GM19324 (cell line): Measurements from ENCODE around the gene KLHL26.
"Not testable (repeated sequence)": the region's sequence is repeated elsewhere in the genome, so short reads cannot be mapped to it uniquely, and the experiment has no call there.

Experiments
- ATAC-seq: cut with Tn5 transposase; IDR thresholded peaks from one replicate; pipeline ENCODE4 v1.9.1; 2021; ENCODE audit warnings: mild to moderate bottlenecking, moderate library complexity; ENCODE audit not compliant: unreplicated experiment, low FRiP score

The KLHL26 gene

DNA sequence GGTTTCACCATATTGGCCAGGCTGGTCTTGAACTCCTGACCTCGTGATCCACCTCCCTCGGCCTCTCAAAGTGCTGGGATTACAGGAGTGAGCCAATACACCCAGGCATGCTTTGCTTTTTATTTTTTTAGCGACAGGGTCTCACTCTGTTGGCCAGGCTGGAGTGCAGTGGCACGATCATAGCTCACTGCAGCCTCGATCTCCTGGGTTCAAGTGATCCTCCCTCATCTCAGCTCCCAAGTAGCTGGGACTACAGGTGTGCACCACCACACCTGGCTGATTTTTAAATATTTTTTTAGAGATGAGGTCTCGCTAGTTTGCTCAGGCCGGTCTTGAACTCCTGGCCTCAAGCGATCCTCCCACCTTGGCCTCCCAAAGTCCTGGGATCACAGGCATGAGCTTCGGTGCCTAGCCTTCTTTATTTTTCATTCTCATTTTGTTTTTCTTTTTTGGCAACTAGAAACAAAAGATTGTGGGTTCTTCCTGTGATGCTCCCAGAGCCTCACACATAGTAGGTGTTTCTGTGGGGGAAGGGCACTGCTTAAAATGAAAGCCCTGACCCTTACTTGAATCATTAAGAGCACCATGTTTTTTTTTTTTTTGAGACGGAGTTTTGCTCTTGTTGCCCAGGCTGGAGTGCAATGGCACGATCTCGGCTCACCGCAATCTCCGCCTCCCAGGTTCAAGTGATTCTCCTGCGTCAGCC, 36.0 kb upstream of the KLHL26 start:
- not testable (repeated sequence) for ATAC-seq

DNA sequence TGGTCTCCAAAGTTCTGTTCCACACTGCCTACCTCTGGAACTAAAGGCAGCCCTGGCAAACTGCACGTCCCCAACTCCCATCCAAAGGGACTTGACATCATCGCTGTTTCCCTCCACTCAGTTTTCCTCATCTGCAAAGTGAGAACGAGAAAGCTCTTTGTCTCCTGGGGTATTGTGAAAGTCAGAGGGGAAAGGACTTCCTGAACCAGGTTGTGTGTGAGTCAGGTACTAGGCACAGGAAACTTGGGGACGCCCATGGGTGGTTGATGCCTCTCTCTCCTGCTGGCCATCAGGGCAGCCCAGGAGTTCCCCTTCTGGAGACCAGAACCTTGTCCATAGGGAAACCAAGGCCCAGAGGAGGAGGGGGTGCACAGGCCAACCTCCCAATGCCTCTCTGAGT, 35.0 kb upstream of the KLHL26 start:
- no peak for ATAC-seq

DNA sequence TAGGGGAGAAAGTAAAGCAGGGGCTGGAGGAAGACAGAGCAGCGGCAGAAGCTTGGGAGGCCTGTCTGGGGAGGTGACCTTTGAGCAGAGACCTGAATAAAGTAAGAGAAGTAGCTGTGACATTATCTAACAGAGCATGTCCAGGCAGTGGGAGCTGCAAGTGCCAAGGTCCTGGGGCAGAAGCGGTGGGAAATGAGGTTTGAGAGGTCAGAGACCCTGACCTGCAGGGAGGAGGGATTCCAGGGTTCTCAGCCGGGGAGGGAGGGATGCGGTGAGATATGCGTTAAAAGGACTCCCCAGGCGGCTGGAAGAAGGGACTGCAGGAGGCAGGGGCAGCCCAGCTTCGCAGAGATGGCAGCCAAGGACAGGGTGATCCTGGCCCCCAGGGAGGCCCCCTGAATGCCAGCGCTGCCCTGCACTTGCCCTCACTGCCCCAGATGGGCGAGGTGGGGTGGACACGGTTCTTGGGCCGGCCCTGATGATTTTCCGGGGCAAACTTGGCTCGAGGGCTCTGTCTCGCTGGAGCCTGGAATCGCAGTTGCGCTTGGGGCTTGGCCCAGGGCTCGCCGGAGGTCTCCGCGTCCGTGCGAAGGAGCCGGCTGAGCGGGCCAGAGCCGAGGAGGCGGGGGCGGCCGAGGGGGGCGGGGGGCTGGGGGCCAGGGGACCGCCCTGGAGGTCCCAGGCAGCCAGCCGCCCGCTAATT, 33.4 kb upstream of the KLHL26 start:
- ATAC-seq, result no peak

DNA sequence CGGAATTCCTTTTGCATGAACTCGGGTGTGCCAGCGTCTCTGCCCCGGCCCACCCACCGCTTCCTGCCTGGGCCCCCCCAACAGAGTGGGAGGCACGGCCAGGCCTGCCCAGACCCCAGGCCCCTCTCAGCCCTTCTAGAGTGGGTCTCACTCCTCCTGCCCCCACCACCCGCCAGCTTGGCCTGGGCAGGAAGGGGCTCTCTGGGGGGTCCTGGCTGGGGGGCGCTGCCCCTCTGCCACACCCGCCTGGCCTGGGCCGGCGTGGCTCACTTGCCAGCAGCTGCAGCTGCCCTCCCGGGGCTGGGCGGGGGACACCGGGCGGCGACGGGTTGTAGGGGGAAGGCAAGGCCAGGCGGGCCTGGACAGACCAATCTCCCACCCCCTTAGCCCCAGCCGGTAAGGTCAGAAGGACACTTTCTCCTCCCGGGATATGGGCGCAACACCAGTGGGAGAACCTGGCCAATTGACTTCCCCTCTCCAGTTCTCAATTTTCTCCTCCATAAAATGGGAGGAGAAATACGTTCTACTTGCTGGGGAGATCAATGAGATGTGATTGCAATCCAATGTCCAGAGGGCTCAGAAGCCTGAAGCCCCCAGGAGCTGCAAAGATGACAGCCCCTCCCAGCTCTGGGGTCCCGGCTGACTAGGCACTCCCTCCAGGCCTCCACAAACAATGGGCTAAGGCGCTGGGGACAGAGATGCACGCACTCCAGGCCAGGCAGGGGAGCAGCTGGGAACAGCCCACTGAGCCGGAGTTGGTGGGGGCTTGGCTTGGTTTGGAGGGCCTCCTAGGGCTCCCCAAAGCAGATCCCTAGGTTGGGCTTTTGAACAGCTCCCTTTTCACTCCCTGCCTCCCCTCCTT, 32.6 kb upstream of the KLHL26 start:
- ATAC-seq, result no peak

DNA sequence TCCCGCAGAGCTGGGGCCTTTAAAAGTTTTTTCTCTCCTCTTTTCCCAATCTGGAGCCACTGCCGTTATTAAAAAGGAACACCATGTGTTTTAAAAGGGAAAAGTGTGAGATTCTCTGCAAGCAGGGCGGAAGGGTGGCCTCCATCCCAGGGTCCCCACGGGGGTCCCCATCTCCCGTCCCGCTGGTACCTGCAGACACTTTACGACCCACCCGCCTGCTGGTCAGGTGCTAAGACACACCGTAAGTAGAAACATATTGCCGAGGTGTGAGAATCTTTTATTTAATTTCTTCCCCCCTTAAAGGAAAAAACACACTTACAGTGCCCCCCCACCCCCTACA, 32.0 kb upstream of the KLHL26 start:
- ATAC-seq, result no peak

- no peak for ATAC-seq
Measured at GRCh38 chr19:18605196-18605545, 31.7 kb upstream of the KLHL26 start.

DNA sequence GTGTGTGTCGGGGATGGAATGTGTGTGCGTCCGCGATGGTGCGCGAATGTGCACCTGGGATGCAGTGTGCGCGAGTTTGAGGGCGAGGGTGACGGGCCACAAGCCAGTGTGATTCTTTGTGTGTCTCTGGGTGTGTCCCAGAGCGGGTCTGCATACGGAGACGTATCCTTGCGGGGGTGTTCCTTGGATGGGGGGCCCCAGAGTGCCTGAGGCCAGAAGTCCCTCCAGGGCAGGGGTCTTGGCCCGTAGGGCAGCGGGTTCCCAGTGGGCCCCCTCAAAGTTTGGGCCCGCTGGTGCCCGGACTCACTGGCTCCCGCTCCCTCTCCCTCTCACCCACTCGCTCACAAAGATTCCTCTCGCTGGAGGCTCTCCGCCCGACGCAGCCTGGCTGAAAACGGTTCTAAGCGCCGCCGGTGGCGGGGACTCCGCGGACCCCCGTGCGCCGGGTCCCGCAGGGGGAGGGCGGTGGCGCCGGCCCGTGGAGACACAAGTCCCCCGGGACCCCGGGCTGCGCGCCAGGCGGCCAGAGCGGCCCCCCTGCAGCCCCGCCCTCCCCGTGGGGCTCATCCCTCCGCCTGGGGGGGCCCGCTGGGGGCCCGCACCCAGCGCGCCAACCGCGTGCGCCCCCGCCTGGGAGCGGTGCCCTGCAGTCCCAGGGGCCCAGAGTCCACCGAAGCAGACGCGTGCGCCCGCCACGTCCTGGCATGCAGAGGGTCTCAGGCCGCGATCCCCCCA, 31.1 kb upstream of the KLHL26 start:
- ATAC-seq, result no peak

DNA sequence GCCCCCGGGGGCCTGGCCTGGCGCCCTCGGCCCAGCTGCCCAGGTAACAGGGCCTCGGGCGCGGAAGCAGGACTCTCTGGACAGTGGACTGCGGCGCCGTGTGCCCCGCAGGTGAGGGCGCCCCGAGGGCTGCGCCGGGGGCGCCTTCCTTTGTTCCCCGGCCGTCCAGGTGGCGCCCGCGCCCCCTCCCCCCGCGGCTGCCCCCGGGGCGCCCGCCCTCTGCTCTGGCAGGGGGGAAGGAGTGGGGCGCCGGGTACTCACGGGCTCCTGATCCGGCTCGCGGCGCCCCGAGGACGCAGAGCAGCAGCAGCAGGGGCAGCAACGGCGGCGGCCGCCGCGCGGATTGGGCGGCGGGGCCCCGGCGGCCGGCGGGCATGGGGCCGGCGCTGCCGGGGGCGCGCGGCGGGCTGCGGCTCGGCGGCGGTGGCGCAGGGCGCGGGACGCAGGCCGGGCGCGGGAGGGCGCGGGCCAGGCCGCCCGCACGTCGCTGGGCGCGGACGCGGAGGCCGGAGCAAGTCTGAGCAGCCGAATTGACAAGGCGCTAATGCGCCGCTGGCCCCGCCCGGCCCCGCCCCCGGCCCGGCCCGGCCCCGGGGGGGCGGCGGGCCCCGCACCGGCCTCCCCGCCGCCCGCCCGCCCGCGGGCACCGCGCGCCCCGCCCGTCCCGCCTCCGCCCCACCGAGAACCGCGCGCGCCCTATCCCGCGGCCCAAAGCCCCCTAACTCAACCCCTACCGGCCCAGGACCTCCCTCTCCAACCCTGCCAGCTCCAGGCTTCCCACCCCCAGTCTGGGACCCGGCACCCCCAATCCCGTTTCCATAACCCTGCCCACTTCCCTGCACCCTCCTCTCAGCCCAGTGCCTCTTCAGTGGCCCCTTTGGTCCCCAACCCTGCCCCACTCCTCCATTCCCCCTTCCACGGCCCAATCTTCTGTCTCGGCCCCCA, 30.3 kb upstream of the KLHL26 start, which contains the start of gene CRLF1:
Gene CRLF1, minus strand, starts transcription at position 519 of the 945 bp plus-strand sequence. Its CDS starts 143 bp downstream, at position 376.
- ATAC-seq, result no peak

DNA sequence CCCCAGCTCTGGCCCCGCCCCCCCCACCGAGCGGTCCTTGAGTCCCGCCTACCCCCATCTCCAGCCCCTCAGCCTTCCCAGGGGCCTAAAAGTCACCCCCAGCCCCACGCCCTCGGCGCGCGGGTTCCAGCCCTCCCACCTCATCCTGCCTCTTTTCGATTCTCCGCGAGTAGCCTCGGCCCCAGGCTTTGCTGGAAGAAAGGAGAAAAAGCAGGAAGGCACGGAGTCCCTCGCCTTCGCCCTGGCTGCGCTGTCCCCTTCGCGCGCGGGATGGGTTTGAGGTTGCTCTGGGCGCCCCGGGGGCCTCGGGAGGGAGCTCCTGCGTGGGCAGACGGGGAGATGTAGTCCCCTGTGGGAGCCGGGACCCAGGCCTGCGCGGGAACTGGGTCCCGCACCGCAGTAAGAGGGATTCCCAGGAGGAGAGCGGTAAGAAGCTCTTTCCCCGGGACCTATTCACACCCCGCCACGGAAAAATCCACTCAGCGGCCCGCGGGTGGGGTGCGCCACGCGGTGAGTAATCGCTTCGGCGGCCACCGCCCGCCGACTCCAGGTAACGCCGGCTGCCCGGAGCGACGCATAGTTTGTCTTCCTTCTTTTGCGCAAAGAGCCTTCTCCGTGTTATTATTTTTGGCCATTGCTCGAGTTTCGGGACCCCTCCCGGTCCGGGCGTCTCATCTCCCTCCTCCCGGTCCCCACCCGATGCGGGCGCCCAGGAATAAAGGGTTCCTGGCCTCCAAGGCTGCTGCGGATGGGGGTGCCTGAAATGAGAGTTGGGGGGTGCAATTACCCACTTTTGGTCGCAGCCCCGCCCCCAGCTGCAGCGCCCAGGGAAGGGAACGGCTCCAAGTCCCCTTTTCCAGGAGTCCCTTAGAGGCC, 29.4 kb upstream of the KLHL26 start:
- ATAC-seq, result no peak

DNA sequence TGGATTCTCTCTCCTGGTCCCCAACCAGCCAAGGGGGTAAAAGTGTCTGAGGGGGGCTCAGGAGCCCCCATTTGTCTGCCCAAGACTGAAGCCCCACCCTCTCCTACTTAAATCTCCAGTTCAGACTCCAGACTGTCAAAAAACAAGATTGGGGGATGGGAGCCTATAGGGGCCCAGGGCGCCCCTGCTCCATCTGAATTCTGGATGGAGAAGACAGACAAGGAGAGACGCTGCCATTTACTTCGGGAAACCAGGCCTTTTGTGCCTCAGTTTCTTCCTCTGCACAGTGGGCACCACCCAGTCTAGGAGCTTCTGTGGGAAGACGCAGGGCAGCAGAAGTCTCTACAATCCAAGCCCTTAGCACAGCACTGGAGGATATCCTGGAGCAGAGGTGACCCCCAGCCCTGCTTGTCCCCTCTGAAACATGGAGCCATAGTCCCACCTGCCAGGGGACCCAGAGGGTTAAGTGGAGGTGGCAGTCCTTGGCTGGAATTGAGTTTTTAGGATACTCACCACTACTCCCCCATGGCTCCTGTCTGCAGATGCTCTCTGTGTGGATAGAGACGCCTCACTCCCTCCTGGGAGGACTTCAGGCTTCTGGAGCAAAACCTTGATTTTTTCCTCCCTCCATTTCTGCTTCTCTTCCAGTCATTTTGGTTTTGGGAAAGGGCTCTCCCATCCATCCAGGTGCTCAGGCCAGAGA, 28.6 kb upstream of the KLHL26 start:
- ATAC-seq, result no peak

DNA sequence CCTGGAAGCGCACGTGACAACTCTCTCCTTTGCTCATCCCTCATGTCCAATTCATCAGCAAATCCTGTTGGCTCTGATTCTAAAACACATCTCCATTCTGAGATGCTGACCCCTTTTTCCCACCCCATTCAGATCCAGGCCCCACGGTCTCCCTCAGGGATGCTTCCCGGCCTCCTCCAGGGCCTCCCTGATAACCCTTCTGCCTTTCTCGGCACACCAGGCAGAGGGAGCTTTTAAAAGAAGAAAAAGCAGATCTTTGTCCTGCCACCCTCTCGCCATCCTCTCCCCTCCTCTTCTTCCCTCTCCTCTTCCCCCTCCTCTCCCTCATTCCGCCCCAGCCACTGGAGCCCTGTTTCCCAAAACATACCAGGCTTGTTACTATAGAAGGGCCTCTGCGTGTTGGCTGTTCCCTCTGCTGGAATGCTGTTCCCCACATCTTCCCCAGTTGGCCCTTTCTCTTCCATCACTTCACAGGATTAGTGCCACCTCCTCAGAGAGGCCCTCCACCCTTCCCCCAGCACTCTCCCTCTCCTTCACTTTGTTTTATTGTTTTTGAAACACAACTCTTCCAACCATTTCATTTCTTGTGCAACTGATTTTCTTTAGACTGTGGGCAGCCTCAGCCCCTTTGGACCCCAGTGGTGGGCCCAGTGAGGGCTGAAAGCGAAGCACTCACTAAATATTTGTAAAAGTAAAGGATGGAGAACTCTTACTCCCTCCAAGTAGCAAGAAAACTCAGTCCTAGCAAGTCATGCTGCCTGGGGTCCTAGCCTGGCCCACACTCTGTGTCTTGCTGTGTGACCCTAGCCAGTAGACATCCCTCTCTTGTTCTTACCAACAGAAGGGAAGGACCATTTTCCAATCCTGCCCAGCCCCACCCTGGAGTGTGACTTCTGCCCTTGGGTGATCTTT, 27.8 kb upstream of the KLHL26 start:
- no peak for ATAC-seq

DNA sequence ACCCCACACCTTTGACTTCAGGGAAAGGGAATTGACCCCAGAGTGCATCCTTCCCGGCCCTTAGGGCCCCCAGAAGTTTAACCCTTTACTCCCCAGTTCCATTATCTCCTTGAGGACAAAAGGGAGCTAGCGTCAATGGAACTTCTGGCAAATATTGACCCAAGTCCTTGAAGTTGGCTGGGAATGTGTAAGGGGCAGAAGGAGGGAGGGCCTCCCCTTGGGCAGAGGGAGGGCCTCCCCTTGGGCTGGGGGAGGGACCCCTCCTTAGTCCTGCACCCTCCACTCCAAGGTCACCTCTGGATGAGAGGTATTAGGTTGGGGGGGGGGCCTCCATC, 27.1 kb upstream of the KLHL26 start:
- ATAC-seq, result no peak

- no peak for ATAC-seq
Measured at GRCh38 chr19:18610245-18610555, 26.6 kb upstream of the KLHL26 start.

GRCh38 chr19:18610556-18611326, 26.1 kb upstream of the KLHL26 start:
- ATAC-seq, result no peak

- no peak for ATAC-seq
Measured at GRCh38 chr19:18611327-18612050, 25.3 kb upstream of the KLHL26 start.
